Tibial nerve (tissue), 3 donors: ENCODE measurements around the gene SEC31A.

Source experiments
- CTCF ChIP-seq, 5 experiments: fragments of 200-600 bp in 3 of 5; fragments of 450-650 bp in 2 of 5; sonication (generic) in 3 of 5; IDR thresholded peaks; one replicate each; pipeline ENCODE4 v1.5.1; 2016 to 2019; ENCODE audit warnings: antibody characterized with exemption in 5 of 5, mild to moderate bottlenecking in 3 of 5, moderate library complexity in 2 of 5
- POLR2A ChIP-seq, 2 donors: fragments of 450-650 bp; IDR thresholded peaks; one replicate each; pipeline ENCODE4 v1.6.1; 2017; ENCODE audit warnings: antibody characterized with exemption in 2 of 2, mild to moderate bottlenecking in 2 of 2, moderate library complexity in 2 of 2

- no peak for TF ChIP-seq POLR2A (IDR thresholded peaks at IDR 0.05)
- TF ChIP-seq CTCF (IDR thresholded peaks at IDR 0.05) = no peak
Measured at GRCh38 chr4:82885410-82885809, 5.5 kb downstream of the SEC31A start.
